Endometrial microvascular endothelial cells (primary cell): ENCODE measurements around the gene EHD2. TPM values are rescaled to one million over a fixed set of nuclear protein-coding genes. Genes with fewer than 3 reads are reported as not detected.
"Not testable (repeated sequence)": the region's sequence is repeated elsewhere in the genome, so short reads cannot be mapped to it uniquely, and the experiment has no call there.

Experiments
- in situ Hi-C: cut with HindIII; loops from 2 replicates; pipeline ENCODE4 v1.10.0; 2017; ENCODE audit warnings: low sequenced_read_pairs, low pct_unique_long_range_greater_than_20kb; ENCODE audit errors: inconsistent ontology term
- total RNA-seq: library from RNA; depleted of rRNA; stranded (reverse); fragments of >200 nt; gene quantifications from one replicate; pipeline ENCODE4 v1.2.3, GENCODE V29; 2015; ENCODE audit errors: inconsistent ontology term

EHD2 gene
- total RNA-seq, 1 donor from 2014 or later, result 205 TPM

- in situ Hi-C loops, result no loop called here
These were observed 8.6 kb upstream of the EHD2 start for GRCh38 chr19:47704656-47705055.

GRCh38 chr19:47707135-47707925 lies 5.9 kb upstream of the EHD2 start:
- in situ Hi-C loops, result no loop called here

DNA sequence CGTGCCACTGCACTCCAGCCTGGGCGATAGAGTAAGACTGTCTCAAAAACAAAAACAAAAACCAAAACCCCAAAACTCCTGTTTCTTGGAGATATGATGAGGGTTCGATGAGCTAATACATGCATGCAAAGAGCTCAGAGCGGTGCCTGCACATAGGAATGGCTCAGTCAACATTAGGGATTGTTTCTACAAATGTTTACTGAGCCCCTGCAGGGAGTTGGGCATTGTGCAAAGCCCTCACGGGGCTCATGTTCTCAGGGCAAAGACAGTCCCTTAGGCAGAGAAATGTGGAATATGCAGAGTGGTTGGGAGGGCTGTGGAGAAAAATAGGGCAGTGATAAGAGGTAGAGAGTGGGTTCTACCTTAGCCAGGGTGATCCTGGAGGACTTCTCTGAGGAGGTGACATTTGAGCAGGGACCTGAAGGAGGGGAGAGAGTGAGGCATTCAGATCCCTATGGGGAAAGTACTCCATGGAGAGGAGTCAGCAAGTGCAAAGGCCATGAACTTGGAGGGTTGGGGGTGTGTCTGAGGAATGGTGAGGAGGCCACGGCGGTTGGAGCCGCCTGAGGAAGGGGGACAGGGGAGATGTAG lies 1.5 kb upstream of the EHD2 start:
- in situ Hi-C loops, result no loop called here

- in situ Hi-C loops, result no loop called here
These were observed 1.1 kb downstream of the EHD2 start for GRCh38 chr19:47714339-47714738.

DNA sequence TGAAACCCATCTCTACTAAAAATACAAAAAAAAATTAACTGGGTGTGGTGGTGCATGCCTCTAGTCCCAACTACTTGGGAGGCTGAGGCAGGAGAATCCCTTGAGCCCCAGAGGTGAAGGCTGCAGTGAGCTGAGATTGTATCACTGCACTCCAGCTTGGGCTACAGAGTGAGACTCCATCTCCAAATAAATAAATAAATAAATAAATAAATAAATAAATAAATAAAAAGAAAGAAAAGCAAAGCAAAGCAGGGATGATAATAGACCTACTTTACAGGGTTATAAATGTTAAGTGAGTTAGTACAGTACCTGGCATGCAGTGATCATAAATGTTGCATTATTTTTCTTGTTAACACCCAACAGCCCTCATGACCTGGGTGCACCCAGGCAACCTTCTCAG lies 1.6 kb downstream of the EHD2 start:
- in situ Hi-C loops, result not testable (repeated sequence)

- in situ Hi-C loops, result no loop called here
These were observed 3.2 kb downstream of the EHD2 start for GRCh38 chr19:47716270-47716937.

DNA sequence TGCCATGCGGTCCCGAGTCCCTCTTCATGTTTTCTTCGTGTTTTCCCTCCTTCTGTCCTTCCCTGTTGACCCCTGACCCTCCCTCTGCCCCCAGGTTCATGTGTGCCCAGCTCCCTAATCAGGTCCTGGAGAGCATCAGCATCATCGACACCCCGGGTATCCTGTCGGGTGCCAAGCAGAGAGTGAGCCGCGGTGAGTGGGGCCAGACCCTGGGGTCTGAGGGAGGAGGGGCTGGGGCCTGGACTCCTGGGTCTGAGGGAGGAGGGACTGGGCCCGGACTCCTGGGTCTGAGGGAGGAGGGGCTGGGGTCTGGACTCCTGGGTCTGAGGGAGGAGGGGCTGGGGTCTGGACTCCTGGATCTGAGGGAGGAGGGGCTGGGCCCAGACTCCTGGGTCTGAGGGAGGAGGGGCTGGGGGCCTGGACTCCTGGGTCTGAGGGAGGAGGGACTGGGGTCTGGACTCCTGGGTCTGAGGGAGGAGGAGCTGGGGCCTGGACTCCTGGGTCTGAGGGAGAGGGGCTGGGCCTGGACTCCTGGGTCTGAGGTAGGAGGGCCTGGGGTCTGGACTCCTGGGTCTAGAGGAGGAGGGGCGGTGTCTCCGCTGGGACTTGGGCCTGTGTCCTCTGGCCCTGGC lies 5.3 kb downstream of the EHD2 start:
- in situ Hi-C loops, result not testable (repeated sequence)

DNA sequence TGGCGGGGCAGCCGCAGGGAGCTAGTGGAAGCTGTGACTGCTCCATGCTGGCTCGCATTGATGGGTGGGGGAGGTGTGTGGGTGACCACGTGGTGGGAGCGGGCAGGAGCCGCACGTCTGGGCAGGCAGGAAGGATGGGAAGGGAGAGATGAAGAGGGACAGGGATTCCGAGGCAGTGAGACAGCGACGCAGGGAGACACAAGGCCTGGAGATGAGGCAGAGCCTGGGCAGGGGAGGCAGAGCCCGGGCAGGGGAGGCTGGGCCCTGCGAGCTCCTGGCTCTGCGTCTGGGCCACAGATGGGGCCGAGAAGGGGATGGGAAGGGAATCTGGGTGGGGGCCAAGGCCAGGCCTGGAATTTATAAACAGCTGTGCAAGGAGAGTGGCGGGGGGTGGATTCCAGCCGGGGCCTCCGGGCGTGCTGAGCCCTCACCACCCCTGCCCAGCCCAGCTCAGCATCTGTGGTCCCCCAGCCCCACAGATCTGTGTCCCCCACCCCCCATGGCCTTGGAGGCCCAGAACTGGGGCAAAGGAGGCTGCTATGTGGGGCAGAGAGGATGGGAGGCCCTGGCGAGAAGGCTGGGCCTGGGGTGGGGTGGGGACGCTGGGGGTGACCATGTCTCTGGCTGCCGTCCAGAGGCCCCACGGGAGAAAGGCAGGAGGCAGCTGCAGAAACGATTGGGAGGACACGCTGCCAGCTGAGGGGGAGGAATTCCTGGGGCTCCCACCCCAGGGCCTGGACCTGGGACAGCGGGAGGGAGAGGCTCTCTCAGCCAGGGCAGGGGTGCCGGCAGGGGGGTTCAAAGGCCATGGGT lies 6.0 kb downstream of the EHD2 start:
- in situ Hi-C loops, result no loop called here

- in situ Hi-C loops, result no loop called here
These were observed 7.6 kb downstream of the EHD2 start for GRCh38 chr19:47720669-47721422.

DNA sequence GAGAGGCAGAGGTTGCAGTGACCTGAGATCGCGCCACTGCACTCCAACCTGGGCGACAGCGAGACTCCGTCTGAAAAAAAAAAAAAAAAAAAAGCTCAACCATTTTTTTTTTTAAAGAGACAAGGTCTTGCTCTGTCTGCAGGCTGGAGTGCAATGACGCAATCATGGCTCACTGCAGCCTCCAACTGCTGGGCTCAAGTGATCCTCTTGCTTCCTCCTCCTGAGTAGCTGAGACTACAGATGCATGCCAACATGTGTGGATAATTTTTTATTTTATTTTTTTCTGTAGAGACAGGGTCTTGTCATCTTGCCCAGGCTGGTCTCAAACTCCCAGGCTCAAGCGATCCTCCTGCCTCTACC lies 10.3 kb downstream of the EHD2 start:
- in situ Hi-C loops, result no loop called here

DNA sequence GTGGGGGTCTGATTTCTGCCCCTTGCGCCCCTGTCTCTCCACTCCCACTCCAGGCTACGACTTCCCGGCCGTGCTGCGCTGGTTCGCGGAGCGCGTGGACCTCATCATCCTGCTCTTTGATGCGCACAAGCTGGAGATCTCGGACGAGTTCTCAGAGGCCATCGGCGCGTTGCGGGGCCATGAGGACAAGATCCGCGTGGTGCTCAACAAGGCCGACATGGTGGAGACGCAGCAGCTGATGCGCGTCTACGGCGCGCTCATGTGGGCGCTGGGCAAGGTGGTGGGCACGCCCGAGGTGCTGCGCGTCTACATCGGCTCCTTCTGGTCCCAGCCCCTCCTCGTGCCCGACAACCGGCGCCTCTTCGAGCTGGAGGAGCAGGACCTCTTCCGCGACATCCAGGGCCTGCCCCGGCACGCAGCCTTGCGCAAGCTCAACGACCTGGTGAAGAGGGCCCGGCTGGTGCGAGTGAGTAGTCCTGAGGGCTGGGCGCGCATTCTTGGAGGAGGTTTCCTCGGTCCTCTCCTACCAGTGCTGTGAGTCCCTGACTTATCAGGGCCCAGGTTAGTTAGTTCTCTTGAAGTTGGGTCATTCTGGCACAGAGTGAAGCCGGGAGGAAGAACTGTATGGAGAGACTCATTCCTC lies 12.7 kb downstream of the EHD2 start:
- in situ Hi-C loops, result no loop called here

DNA sequence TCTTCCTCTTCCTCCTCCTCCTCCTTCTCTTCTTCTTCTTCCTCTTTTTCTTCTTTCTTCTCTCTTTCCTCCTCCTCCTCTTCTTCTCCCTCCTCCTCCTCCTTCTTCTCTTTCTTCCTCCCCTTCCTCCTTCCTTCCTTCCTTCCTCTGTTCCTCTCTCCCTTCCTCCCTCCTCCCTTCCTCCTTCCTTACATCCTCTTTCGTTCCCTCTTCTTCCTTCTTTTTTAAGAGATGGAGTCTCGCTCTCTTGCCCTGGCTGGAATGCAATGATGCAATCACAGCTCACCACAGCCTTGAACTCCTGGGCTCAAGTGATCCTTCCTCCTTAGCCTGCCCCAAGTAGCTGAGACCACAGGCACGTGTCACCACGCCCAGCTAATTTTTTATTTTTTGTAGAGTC lies 13.2 kb downstream of the EHD2 start:
- in situ Hi-C loops, result no loop called here

GRCh38 chr19:47728295-47728694 lies 15.1 kb downstream of the EHD2 start:
- in situ Hi-C loops, result not testable (repeated sequence)

DNA sequence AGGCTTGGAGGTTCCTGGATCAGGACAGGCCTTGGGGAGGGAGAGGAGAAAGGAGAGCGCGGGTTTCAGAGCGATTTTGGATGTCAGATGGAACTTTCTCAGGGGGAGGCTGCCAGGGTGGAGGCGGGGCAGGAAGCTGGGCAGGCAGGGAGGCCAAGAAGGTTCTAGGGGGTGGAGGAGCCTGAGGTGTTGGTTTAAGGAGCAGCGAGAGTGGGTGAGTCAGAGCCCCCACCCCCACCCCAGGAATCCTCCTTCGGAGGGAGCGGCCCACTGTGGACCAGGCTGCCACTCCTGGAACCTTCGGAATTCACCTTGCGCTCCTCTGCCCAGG lies 16.2 kb downstream of the EHD2 start:
- in situ Hi-C loops, result no loop called here

DNA sequence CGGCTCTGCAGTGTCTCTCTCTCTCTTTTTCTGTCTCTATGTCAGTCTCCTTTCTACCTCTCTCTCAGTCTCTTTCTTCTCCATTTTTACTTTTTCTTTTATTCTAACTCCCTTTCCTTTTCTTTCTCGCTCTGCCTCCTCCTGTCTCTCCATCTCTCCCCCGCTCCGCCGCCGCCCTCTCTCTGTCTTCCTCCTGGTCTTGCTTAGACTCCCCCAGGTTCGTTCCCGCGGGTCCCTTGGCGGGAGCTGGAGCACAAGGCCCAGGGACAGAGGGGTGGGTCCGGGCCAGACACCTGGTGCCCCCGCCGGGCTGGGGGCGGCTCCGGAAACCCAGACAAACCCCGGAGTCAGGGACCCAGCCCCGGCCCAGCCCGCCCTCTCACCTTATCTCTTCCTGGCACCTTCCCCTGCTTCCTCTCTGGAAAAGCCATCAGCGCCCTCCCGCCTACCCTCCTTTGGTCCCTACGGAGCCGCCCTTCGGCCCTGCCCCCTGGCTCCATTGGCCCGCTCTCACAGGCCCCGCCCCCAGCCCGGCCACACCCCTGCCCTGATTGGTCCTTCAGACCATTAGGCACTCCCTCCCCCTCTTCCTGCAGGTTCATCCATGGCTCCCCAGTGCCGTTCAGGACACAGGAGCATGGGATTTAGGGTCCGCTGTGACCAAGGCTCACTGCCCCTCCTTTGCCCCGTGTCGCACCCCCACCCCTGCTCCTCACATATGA lies 16.7 kb downstream of the EHD2 start:
- in situ Hi-C loops, result no loop called here

GRCh38 chr19:47730521-47730889 lies 17.3 kb downstream of the EHD2 start:
- in situ Hi-C loops, result no loop called here

DNA sequence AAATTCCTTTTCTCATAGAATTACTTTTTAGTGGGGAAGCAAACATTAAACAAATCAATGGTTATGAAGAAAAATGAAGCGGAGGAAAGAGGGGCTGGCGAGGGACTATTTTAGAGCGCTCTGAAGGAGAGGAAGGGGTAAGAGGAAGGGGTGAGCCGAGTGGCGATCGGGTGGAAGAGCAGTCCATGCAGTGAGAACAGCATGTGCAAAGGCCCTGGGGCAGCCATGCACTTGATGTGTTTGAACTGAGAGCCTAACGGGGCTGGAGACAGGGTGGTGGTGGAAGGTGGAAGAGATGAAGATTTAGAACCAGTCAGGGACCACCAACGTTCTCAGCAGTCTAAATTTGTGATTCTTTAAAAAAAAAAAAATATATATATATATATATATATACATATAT lies 17.7 kb downstream of the EHD2 start:
- in situ Hi-C loops, result no loop called here

DNA sequence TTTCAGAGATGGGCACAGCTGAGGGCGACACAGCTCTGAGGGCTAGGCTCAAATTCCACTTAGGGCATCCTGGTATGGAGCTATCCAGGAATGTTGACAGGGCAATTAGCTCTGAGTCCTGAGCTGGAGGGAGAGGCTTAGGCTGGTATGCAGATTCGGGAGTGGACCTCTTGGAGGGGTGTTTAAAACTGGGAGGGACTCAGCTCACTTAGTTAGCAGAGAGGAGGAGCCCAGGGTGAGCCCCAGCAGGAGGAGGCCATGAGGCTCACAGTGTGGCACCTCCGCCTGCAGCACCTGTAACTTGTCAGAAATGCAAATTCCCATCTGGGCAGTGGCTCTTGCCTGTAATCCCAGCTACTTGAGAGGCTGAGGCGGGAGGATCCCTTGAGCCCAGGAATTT lies 21.9 kb downstream of the EHD2 start:
- in situ Hi-C loops, result no loop called here
